GM19324 (cell line): ENCODE data around the gene FOXB1.

ENCODE experiments used
- ATAC-seq: cut with Tn5 transposase; IDR thresholded peaks from one replicate; pipeline ENCODE4 v1.9.1; 2021; ENCODE audit warnings: mild to moderate bottlenecking, moderate library complexity; ENCODE audit not compliant: unreplicated experiment, low FRiP score

Gene FOXB1

DNA sequence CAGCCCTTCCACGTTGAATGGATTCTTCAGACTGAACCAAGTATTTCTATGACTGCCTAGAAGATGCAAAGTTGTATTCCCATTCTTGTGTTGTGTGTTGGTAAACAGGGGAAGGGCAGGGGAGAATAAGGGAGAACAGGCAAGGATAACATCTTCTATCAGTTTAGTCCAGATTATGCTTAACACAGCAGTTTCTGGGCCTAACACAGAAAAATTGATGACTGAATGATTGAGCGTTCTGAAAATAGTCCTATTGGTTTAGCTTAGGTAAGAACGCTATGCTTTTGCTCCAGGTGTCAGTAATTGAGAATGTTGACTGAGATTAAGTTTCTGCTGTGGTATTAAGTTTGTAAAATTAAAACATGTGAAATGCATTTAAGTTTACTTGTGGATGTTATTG lies 8.6 kb downstream of the FOXB1 start:
- no peak for ATAC-seq

GRCh38 chr15:60017538-60018520 lies 13.7 kb downstream of the FOXB1 start:
- ATAC-seq, result no peak

- no peak for ATAC-seq
Observed at GRCh38 chr15:60020736-60021135, 16.6 kb downstream of the FOXB1 start.

DNA sequence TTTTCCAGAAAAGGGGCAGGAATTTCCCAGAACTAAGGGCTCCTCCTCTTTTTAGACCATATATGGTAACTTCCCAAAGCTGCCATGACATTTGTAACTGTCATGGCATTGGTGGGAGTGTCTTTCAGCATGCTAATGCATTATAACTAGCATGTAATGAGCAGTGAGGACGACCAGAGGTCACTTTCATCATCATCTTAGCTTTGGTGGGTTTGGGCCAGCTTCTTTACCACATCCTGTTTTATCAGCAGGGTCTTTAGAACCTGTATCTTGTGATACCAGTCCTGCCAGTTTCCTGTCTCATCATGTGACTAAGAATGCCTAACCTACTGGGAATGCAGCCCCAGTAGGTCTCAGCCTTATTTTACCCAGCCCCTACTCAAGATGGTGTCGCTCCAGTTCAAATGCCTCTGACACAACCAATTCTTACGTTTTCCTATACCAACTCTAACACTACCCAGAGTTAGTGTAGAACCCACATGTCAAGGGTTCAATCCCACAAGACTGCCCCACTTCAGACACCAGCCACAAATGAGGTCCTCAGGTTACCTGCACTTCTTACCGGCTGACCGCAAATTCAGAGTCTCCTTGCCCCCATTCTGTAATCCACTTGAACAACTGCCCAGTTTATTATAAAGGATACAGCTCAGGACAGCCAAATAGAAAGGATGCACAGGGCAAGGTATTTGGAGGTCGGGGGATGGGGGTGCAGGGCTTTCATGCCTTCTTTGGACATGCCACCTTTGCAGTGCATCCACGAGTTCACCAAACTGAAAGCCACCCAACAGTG lies 17.7 kb downstream of the FOXB1 start:
- ATAC-seq, result no peak

DNA sequence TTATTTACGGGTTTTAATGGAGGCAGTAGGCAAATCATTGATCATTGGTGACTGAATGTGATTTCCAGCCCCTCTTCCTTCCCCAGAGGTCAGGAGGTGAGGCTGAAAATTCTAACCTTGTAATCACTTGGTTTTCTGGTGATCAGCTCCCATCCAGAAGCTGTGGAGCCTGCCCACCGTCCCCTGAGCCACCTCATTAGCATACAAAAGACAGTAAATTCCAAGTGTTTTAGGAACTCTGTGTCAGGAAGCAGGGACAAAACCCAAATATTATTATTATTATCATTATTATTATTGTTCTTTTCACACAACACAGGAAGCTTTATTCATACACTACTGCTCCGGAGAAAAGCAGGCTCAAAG lies 18.2 kb downstream of the FOXB1 start:
- ATAC-seq, result no peak

- no peak for ATAC-seq
Observed at GRCh38 chr15:60026555-60026954, 22.4 kb downstream of the FOXB1 start.

GRCh38 chr15:60035344-60035743 lies 31.2 kb downstream of the FOXB1 start:
- ATAC-seq, result no peak

- no peak for ATAC-seq
Observed at GRCh38 chr15:60039316-60039715, 35.2 kb downstream of the FOXB1 start.

DNA sequence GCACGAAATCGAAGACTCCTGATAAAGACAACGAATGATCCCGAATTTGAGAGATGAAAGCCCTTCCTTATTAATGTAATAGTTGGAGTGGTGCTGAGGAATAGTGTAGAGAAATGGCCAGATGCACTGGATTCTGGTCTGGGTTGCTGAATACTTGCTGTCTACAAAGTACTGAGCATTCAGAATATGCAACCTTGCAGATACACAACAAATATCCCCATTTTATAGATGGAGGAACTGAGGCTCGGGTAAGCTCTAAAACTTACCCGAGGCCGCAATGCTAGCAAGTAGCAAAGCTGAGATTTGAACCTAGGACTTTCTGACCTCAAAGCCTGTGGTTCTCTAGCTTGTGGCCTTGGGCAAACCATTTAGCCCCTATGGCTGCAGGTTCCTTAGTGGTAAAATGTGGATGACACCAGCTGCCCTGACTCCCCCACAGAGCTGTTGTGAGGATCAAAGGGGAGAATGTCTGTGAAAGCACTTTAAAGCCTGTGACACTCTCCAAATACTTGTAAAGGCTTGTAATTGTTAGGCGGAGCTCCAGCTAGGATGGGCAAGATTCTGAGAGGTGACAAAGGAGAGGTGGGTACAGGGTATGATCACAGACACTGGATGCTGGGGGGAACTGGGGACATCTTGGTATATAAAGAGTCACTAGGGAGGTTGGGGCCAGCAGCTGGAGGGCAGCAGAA lies 39.8 kb downstream of the FOXB1 start:
- no peak for ATAC-seq

DNA sequence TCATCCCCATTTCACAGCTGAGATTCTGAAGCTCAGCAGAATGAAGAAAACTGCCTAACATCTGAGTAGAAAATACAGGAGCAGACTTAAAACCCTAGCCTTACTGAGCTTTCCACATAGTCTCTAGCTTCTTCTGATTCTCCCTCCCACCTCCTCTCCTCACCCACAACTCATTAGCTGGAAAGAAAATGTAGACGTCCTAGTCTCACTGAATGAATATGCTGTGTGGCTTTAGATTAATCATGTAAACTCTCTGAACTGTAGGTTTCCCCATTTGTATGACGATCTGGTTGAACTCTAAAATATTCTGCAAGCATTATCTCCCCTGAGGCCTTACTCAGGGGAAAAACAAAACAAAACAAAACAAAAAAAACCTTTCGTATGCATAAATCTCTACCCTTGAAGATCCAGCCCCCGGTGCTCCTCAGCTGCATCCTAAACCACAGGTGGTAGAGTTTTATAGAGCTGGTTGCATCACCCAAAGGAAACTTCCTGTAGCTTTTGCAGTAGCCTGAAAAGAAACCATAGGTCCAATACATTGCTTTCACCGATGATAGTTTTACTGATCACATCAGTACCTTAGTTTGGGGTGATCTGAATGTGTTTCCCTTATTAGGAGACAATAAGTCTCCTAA lies 40.6 kb downstream of the FOXB1 start:
- ATAC-seq, result no peak

DNA sequence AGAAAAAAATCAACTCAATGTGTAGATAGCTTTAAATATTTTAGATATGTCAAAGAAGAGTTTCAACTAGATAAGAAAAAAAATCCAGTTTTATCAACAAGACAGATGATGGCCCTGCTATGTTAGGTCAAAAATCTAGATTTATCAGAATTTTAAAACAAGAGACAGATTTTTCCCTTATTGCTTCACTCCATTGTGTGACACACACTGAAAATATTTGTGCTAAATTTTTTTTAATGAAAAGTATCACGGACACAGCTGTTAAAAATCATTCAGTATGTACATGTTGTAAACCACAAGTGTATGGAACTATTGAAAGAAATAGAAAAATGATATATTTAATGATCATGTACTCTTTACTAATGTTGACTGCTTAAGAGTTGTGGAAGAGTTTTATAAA lies 43.6 kb downstream of the FOXB1 start:
- ATAC-seq, result no peak

- ATAC-seq, result no peak
Observed at GRCh38 chr15:60049948-60050347, 45.8 kb downstream of the FOXB1 start.

- no peak for ATAC-seq
Observed at GRCh38 chr15:60052796-60053195, 48.7 kb downstream of the FOXB1 start.

- ATAC-seq, result no peak
Observed at GRCh38 chr15:60054472-60054871, 50.4 kb downstream of the FOXB1 start.
